ENCODE data around the gene ALG14. TPM values are rescaled to one million over a fixed set of nuclear protein-coding genes. Genes with fewer than 3 reads are reported as not detected.
A peak's percentile ranks its signal among the peaks of the same experiment; 100 is the strongest.

Gene ALG14
- total and polyA plus RNA-seq, 10 of the 15 experiments (the other 5 are each of a cell fraction or from before 2014, with no cell fraction given), result 2.6 to 19.2 (median 7.5) TPM

DNA sequence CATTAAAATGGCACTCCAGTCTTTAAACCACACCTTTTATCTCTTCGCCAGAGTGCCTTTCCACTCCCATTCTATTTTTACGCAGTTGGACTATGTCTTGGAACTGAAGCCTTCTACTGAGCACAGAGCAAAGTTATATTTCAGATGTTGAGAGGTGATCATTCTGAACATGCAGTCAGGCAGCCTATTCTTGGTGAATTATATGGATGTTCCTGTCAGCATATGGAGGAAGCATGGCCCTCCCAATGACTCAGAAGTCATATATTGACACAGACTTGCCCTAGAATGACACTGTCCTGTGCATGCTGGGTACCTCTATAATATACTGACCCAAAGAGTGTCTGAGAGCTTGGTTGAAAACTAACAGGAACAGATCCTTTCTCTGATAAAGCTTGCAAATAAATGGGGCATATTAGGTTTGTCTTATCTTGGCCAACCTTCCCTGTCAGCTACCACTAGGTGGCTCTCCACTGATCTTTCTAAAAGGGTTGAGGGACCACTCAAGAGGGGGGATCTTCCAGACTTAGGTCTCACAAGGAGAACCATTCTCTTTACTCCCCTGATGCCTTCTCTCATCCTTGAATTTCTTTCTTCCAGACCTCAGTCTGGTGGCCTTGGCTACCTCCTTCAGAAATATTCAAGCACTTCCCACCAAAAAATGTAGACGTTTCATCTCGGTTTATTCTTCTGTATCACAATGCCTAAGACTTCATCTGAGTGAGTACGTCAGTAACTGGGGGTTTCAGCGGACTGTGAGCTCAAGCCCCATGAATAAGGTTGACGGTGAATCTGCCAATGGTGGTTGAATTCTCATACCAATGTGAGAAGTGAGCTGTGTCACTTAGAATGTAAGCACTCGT, 11.8 kb upstream of the ALG14 start:
- no peak overlapping the region for H3K4me2 ChIP-seq (ENCODE audit: control insufficient read depth, insufficient read depth)
- intact Hi-C loops (cut with micrococcal nuclease; ENCODE audit: unreplicated experiment), result loop anchor here (1.0 kb wide), 1 partner anchor 150 kb away; the partner anchor contains the start of gene RWDD3
- CTCF ChIA-PET, result interaction anchor here (0.7 to 4.0 kb wide), 23 partner anchors 9 to 229 kb away, joined by 3 to 44 read pairs (median 4); partner anchors contain the start of genes ALG14 and RWDD3
- H3K4me3 ChIP-seq, result no peak overlapping the region
- RAD21 ChIA-PET (ENCODE audit: unreplicated experiment), result interaction anchor here (1.0 to 2.7 kb wide), 4 partner anchors 11 to 149 kb away, joined by 3 to 32 read pairs (median 4); partner anchors contain the start of genes ALG14 and RWDD3
- no peaks in the 10 kb centered on the region for H3K9me3 ChIP-seq (replicated peaks; ENCODE audit: control insufficient read depth, insufficient read depth, low read length)
- 35% methylated on average over 8 of the region's 8 CpGs for WGBS (ENCODE audit: insufficient coverage, insufficient replicate concordance, low lambda C conversion rate, missing lambda C conversion rate)
- no peaks in the 10 kb centered on the region for H3K4me1 ChIP-seq (ENCODE audit: control insufficient read depth, insufficient read depth, low read length)
- peak; percentile 90 for FAIRE-seq
- no peak for TF ChIP-seq YBX1 (IDR thresholded peaks at IDR 0.05)
- TF ChIP-seq SMAD5 (IDR thresholded peaks at IDR 0.05; ENCODE audit: low read depth), result no peak
- no peak for TF ChIP-seq NFYB (IDR thresholded peaks at IDR 0.05; ENCODE audit: insufficient read depth, low read depth, low read length)
- TF ChIP-seq ESRRA (IDR thresholded peaks at IDR 0.05; ENCODE audit: low read length), result no peak
- TF ChIP-seq ZNF24 (IDR thresholded peaks at IDR 0.05), result no peak
- TF ChIP-seq, protein P1, sequence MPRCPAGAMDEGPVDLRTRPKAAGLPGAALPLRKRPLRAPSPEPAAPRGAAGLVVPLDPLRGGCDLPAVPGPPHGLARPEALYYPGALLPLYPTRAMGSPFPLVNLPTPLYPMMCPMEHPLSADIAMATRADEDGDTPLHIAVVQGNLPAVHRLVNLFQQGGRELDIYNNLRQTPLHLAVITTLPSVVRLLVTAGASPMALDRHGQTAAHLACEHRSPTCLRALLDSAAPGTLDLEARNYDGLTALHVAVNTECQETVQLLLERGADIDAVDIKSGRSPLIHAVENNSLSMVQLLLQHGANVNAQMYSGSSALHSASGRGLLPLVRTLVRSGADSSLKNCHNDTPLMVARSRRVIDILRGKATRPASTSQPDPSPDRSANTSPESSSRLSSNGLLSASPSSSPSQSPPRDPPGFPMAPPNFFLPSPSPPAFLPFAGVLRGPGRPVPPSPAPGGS (IDR thresholded peaks at IDR 0.05; ENCODE audit: borderline replicate concordance, insufficient read depth, low read depth, low read length, poor library complexity, severe bottlenecking), result no peak
- no peak for TF ChIP-seq RB1 (IDR thresholded peaks at IDR 0.05; ENCODE audit: borderline replicate concordance)
- no peak for TF ChIP-seq MTA2 (IDR thresholded peaks at IDR 0.05; ENCODE audit: low read depth)
- TF ChIP-seq, protein P2, sequence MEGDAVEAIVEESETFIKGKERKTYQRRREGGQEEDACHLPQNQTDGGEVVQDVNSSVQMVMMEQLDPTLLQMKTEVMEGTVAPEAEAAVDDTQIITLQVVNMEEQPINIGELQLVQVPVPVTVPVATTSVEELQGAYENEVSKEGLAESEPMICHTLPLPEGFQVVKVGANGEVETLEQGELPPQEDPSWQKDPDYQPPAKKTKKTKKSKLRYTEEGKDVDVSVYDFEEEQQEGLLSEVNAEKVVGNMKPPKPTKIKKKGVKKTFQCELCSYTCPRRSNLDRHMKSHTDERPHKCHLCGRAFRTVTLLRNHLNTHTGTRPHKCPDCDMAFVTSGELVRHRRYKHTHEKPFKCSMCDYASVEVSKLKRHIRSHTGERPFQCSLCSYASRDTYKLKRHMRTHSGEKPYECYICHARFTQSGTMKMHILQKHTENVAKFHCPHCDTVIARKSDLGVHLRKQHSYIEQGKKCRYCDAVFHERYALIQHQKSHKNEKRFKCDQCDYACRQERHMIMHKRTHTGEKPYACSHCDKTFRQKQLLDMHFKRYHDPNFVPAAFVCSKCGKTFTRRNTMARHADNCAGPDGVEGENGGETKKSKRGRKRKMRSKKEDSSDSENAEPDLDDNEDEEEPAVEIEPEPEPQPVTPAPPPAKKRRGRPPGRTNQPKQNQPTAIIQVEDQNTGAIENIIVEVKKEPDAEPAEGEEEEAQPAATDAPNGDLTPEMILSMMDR (IDR thresholded peaks at IDR 0.05 in 2 of 3, conservative IDR thresholded peaks at IDR 0.05 in 1 of 3; ENCODE audit: control insufficient read depth in 2 of 3, extremely low read depth in 1 of 3, insufficient read depth in 1 of 3, low read depth in 3 of 3, low read length in 3 of 3), result peak; percentile 63 to 80 (median 78)
- no peak for TF ChIP-seq CHD4 (IDR thresholded peaks at IDR 0.05)
- TF ChIP-seq RUNX3 (IDR thresholded peaks at IDR 0.05; ENCODE audit: low read length), result no peak
- TF ChIP-seq RAD21 (IDR thresholded peaks at IDR 0.05; ENCODE audit: insufficient read depth, low read depth, low read length), result peak; percentile 65
- TF ChIP-seq NFYA (IDR thresholded peaks at IDR 0.05; ENCODE audit: borderline replicate concordance, low read depth, low read length), result no peak
- TF ChIP-seq BRCA1 (IDR thresholded peaks at IDR 0.05; ENCODE audit: low read depth, low read length), result no peak
- no peak for TF ChIP-seq SUZ12 (IDR thresholded peaks at IDR 0.05; ENCODE audit: unreplicated experiment)
- TF ChIP-seq SMC3 (IDR thresholded peaks at IDR 0.05; ENCODE audit: borderline replicate concordance, low read length), result peak; percentile 74; the same call in 1 of the 2 replicates
- no peak for TF ChIP-seq NR2F1 (conservative IDR thresholded peaks at IDR 0.05)
- H3K27me3 ChIP-seq (replicated peaks in 1 of 2; ENCODE audit: control insufficient read depth in 2 of 2, insufficient read depth in 2 of 2, low read length in 1 of 2), result peaks cover 0 to 2% of the 10 kb centered on the region in 2 experiments; a peak in 1 of 4 replicates
- H4K20me1 ChIP-seq (ENCODE audit: control insufficient read depth, insufficient read depth), result no peaks in the 10 kb centered on the region
- H3K27ac ChIP-seq (ENCODE audit: control insufficient read depth, insufficient read depth), result no peak overlapping the region
- SMC1A ChIA-PET (ENCODE audit: uncharacterized antibody, unreplicated experiment), result interaction anchor here (0.9 to 2.7 kb wide), 8 partner anchors 9 to 230 kb away, joined by 3 to 14 read pairs (median 5); partner anchors contain the start of genes ALG14 and RWDD3
- H3K79me2 ChIP-seq (ENCODE audit: control insufficient read depth, insufficient read depth, low read length), result no peaks in the 10 kb centered on the region
- POLR2A ChIA-PET, result no interaction called here
- peak; percentile 90 for ATAC-seq
- in situ Hi-C loops (cut with MboI), result loop anchor here (5.0 kb wide), 1 partner anchor 153 kb away; no protein-coding TSS in a partner anchor
- no peak overlapping the region for H3K9ac ChIP-seq (ENCODE audit: control insufficient read depth, insufficient read depth, low read length)
- no peaks in the 10 kb centered on the region for H3K36me3 ChIP-seq (ENCODE audit: control insufficient read depth in 2 of 2, insufficient read depth in 2 of 2, low read length in 1 of 2)
- H2AFZ ChIP-seq (ENCODE audit: control insufficient read depth, low read depth, low read length), result no peak overlapping the region
- BruUV-seq (replicated peaks), result no TSS peak
- DNase-seq (ENCODE audit: low read depth, low spot score), result no peak
